Vagina (tissue), 2 donors: ENCODE data around the gene ABHD2.
A peak's percentile ranks its signal among the peaks of the same experiment; 100 is the strongest.

Experiments used
- POLR2AphosphoS5 ChIP-seq, 2 donors: sonication (generic); formaldehyde crosslinking; IDR thresholded peaks; one replicate each; pipeline ENCODE4 v1.9.0; 2017; ENCODE audit warnings: antibody characterized with exemption in 2 of 2, mild to moderate bottlenecking in 2 of 2, low read depth in 1 of 2; ENCODE audit not compliant: insufficient read depth in 1 of 2
- TF ChIP-seq, protein P1 (sequence below), 3 experiments: fragments of 450-650 bp in 2 of 3; fragments of 200-600 bp in 1 of 3; sonication (generic) in 1 of 3; IDR thresholded peaks; one replicate each; pipeline ENCODE4 v1.5.1; 2017 to 2019; ENCODE audit warnings: antibody characterized with exemption in 3 of 3, mild to moderate bottlenecking in 2 of 3, moderate library complexity in 2 of 3

DNA sequence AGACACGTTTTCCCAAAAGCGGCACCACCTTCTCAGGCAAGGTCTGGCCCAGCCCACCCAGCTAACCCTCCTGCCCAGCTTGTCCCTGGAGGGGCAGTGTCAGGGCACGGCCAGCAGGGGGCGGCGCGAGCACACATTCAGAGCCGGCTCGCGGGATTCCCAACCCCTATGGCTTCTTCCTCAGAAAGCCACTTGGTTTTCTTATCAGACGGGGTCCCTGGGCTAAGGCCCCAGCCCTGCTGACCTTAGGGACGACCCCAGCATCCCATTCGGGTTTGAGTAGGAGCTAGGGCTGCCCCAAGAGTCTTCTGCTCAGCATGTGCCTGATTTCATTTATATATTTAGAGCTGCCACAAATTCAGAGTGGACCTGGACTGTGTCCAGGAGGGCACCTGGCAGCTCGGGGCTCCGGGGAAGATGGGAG, 118.7 kb downstream of the ABHD2 start:
- TF ChIP-seq, protein P1, sequence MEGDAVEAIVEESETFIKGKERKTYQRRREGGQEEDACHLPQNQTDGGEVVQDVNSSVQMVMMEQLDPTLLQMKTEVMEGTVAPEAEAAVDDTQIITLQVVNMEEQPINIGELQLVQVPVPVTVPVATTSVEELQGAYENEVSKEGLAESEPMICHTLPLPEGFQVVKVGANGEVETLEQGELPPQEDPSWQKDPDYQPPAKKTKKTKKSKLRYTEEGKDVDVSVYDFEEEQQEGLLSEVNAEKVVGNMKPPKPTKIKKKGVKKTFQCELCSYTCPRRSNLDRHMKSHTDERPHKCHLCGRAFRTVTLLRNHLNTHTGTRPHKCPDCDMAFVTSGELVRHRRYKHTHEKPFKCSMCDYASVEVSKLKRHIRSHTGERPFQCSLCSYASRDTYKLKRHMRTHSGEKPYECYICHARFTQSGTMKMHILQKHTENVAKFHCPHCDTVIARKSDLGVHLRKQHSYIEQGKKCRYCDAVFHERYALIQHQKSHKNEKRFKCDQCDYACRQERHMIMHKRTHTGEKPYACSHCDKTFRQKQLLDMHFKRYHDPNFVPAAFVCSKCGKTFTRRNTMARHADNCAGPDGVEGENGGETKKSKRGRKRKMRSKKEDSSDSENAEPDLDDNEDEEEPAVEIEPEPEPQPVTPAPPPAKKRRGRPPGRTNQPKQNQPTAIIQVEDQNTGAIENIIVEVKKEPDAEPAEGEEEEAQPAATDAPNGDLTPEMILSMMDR (IDR thresholded peaks at IDR 0.05), result peak; percentile 80 to 98 (median 89)
- no peak for TF ChIP-seq POLR2AphosphoS5 (IDR thresholded peaks at IDR 0.05; ENCODE audit: insufficient read depth in 1 of 2, low read depth in 1 of 2)
